ENCODE data around the gene MAPKAP1.

MAPKAP1 gene

DNA sequence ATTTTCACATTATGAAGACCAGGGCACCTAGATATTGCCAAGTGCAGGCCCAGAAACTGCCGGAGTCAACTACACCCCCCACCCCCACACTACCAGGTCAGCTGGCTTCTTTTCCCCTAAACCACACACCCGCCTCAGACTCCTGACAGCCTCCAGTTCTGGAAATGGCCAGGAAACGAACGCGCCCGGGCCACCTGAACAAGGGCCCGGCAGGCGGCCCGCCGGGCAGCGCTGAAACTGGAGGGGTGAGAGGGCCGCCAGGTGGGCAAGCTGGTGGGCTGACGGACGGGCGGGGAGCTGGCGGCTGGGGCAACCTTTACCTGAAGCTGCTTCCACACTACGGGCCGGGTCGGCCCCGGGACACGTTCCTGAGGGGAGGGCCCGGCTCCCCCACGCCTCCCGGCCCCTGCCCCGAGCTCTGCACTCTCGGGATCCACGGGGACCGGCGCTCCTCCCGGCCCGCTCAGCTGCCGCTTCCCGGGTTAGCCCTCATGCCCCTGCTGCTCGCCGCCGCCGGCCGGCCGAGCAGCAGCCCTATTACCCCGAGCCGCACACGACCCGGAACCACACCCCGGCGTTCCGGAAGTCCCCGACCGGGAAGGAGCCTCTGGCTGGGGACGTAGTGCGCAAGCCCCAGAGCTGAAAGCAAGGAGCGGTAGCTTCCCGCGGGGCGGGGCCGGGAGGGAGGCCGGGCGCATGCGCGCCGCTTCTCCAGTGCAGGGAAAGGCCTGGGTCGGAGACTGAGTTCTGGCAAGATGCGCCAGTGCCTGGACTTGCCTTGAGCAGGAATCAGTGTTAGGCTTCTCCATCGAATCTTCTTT, at the start of gene MAPKAP1:
Gene MAPKAP1, minus strand, starts transcription at position 558 of the 821 bp plus-strand sequence. CDS start 34,634 bp downstream, outside the sequence.
- peak; percentile 99 for DNase-seq

- no peak for DNase-seq
Measured at GRCh38 chr9:125756518-125756917, 49.5 kb upstream of the MAPKAP1 start.

DNA sequence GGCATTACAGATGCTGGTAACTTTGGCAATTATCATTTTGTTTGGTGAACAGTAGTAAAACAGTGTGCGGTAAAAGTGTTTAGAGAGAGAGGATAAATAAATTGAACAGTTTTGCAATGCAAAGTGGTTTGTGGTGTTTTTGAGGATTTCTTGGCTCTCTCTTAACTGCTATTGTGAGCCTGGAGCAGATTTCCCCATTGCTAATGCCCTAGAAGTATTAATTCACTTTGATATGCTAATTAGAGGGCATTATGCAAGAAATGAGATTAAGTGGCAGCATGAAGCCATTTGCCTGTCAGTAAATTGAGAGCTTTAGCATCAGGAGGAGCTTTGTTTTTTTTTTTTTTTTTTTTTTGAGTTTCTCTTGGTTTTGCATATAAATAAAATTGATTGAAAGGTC, 48.3 kb upstream of the MAPKAP1 start:
- no peak for DNase-seq

GRCh38 chr9:125754096-125754495, 47.1 kb upstream of the MAPKAP1 start:
- DNase-seq = no peak

- no peak for DNase-seq
Measured at GRCh38 chr9:125752070-125752628, 45.1 kb upstream of the MAPKAP1 start.

DNA sequence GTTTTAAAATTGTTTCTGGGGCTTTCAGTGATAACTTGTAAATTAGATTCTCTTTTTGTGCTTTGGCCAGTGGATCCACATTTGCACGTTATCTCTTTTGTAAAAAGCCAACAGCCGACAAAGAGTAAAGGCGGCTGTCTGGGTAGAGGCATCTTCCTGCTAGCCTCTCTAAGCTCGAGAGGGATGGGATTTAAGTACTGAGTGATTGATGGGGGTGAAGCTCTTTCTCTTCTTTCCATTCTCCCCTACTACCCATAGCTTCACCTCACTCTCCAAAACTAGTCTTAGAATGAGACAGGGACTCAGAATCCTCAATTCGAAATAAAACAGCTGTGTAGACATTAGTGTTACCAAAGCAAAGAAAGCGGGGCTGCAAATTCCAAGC, 43.6 kb upstream of the MAPKAP1 start:
- no peak for DNase-seq

GRCh38 chr9:125749951-125750626, 43.1 kb upstream of the MAPKAP1 start:
- no peak for DNase-seq

- DNase-seq = no peak
Measured at GRCh38 chr9:125749287-125749935, 42.4 kb upstream of the MAPKAP1 start.

- DNase-seq = no peak
Measured at GRCh38 chr9:125748446-125749099, 41.6 kb upstream of the MAPKAP1 start.

DNA sequence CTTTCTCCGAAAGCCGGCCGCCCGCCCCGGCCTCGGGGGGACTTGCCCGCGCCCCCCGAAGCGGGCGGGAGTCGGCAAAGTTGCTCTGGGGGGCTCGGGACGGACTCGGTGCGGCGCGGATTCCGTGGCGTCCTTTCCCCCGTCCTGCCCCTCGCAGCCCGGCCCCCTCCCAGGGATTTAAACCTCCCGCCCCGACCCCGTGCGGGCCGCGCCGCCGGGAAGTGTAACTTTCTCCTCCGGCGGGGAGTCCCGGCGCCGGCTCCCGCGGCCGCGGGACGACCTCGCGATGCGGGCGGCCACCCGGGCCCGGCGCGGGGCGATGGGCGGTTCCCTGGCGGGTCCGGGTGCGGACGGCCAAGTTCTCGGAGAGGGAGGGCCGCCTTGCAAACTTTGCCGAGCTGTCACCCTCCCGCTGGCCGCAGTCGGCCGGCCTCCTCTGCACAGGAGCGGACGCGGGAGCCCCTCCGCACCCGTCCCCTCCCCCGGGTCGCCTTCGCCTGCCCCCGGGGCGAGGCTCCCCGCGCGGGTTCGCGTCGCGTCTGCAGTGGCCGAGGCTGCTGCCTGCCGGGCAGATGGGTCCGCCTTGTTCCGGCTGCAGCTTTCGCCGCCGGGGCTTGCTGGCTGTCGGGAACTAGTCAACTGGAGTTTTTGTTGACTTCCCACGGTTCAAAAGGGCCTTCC, 40.9 kb upstream of the MAPKAP1 start:
- DNase-seq = peak; percentile 50

DNA sequence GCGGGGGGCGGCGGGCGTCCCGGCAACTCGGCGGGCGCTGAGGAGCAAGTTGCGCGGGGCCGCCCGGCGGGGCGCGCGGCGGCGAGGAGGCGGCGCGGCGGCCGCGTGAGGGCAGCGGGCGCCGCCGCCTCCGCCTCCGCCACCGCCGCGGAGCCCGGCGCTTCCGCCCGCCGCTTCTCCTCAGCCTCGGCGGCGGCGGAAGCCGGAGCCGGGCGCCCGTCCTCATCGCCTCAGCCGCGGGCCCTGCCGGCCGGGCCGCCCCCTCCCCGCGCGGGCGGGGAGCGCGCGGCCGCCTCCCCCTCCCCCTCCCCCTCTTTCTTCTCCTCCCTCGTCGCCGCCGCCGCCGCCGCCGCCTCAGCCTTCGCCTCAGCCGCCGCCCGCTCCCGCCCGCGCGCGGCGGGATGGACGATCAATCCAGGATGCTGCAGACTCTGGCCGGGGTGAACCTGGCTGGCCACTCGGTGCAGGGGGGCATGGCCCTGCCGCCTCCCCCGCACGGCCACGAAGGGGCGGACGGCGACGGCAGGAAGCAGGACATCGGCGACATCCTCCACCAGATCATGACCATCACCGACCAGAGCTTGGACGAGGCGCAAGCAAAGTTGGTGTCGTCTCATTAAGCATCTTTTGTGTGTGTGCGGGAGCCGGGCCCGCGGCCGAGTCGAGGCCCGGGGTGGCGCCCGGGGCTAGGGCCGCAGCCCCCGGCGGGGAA, 40.2 kb upstream of the MAPKAP1 start, which contains the start of gene PBX3:
Gene PBX3, plus strand, starts transcription at position 321 of the 712 bp plus-strand sequence.
- DNase-seq = peak; percentile 65

GRCh38 chr9:125746774-125747052, 39.7 kb upstream of the MAPKAP1 start:
- no peak for DNase-seq

DNA sequence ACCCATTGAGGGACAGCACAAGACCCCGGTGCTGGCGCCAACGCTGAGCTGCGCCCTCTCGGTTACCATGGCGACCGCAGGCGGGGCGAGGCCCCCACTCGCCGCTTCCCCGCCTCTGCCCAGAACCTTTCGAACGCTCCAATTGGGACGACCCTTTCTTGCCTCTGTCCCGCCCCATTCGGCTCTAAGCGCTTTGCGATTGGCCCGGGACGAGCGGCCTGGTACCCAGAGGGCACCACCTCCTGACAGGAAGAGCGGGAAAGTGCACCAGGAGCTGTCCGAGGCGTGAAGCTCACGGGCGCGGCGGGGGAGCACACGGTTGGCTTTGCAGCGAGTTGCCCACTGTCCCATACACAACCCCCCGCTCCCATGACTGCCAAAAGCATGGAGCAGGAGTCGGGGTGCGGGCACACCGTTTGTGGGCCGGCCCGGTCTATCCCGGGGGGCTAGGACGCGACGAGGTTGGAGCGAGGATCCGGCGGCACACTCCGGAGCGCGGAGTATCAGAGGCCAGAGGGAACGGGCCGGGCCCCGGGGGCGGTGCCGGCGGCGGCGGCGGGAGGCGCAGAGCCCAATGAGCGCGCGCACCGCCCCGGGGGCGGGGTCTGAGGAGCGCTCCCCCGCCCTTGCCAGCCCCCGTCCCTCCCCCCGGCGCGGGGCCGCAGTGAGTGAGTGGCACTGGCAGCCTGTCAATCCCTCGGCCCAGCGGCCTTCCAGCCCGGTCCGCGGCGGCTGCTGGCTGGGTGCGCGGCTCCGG, 39.2 kb upstream of the MAPKAP1 start:
- DNase-seq = peak; percentile 98

DNA sequence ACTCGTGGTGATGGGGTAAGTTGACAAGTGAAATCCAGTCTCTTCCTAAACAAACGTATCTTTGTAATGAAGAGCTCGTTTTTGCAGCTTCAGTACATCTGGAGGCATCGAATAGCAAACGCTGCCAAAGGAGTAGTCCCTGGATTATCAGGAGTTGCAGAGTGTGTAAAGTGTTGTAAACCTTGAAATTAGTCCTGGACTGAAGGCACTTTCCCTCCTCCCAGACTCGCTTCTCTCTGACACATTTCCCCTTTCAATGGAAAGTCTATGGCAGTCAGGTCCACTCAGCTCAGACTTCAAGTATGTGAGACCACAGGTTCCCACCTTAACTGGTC, 38.6 kb upstream of the MAPKAP1 start:
- no peak for DNase-seq

DNA sequence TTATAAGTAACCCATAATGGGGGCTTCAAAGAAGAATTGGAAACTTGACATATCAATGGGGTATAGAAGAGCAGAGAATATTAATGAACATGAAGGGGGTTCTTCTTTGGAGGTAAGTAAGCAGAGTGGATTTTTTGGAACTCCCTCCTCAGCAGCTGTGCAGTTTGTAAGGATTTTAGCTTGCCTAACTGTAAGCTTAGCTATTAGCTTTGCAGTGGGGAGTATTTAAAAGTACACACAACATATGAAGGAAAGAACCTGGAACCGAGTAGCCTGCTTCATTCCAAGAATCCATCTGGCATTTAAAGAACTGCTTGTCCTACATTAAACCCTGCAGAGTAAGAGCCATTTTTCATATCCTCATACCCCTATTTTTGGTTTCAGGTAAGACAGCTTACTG, 38.0 kb upstream of the MAPKAP1 start:
- no peak for DNase-seq

DNA sequence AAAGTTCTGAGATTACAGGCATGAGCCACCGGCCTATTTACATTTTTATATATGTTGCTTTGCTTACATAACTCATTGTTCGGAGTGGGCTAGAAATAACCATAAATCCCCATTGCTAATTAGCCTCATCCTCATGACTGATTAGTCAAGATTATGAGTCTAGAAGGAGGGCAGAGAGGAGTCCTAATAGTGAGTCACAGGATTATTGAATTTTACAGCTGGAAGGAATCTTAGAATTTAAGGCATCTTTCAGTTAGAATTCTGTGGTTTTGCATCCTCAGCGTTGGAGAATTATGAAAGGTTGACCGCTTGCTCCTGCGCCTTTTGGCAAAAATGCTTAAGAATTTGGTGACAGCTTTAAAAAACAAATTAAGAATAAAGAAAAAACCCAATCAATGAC, 37.6 kb upstream of the MAPKAP1 start:
- no peak for DNase-seq

GRCh38 chr9:125743682-125744428, 36.8 kb upstream of the MAPKAP1 start:
- DNase-seq = no peak

DNA sequence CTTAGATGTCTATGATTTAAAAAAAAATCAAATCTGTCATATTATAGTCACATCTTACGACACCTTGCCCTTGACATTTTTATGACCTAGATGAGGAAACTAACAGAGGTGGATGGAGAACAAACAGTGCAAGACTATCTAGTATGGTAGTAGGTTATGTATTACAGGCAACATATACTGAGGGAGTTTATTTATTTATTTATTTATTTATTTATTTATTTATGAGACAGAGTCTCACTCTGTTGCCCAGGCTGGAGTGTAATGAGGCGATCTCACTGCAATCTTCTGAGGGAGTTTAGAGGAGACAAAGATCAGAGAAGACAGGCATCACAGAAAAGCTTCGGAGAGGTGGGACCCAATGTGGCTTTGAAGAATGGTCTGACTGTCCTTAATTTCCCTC, 35.6 kb upstream of the MAPKAP1 start:
- no peak for DNase-seq

GRCh38 chr9:125739436-125739835, 32.4 kb upstream of the MAPKAP1 start:
- DNase-seq = no peak

GRCh38 chr9:125732562-125732961, 25.6 kb upstream of the MAPKAP1 start:
- no peak for DNase-seq
